K562 (cell line): ENCODE measurements around the gene HNMT. TPM values are rescaled to one million over a fixed set of nuclear protein-coding genes. Genes with fewer than 3 reads are reported as not detected.

Experiments
- ATAC-seq: fragments of 200-7000 bp; cut with Tn5 transposase; 3 replicates; pipeline ENCODE4 v1.9.1; 2020; ENCODE audit warnings: moderate library complexity
- BruUV-seq: library from RNA; stranded (reverse); fragments of 400-500 nt; replicated peaks from 2 replicates; lab custom pipeline; 2021; lab: Mats Ljungman, UMichigan
- CTCF ChIA-PET: fragments of 300-600 bp; formaldehyde crosslinking; extraction: SDS; loops from one replicate; lab custom pipeline; 2021; ENCODE audit warnings: low intra/inter-chr PET ratio; lab: Yijun Ruan, JAX
- POLR2A ChIA-PET: fragments of 300-600, 350-650 bp; sonication (Branson Sonifier 250); formaldehyde crosslinking; extraction: SDS; loops from one replicate; lab custom pipeline; 2021; ENCODE audit warnings: antibody characterized with exemption, inconsistent platforms; lab: Yijun Ruan, JAX
- DNase-seq, 4 experiments: peaks; one replicate each; pipeline versions ENCODE4 v3.0.0 to v3.0.0-alpha.2; 2011 to 2018; ENCODE audit warnings: low spot score in 3 of 4, mixed read lengths in 3 of 4; ENCODE audit errors: extremely low read depth in 1 of 4
- FAIRE-seq: peaks from 2 replicates; lab custom pipeline; 2011; peaks lifted over from hg19 to GRCh38; lab: Jason Lieb, UNC
- H2AFZ ChIP-seq: 2 replicates; pipeline ENCODE4 v1.6.0; 2011; ENCODE audit warnings: low read depth, low read length, control low read depth, inconsistent platforms
- H3K27ac ChIP-seq: fragments of 200-600 bp; 3 replicates; pipeline ENCODE4 v1.8.0; 2011; ENCODE audit warnings: low read depth, mild to moderate bottlenecking, control low read depth, inconsistent platforms, low read length, moderate library complexity, mixed read lengths; ENCODE audit errors: extremely low read depth
- H3K27me3 ChIP-seq, 2 experiments: fragments of 300-600 bp in 1 of 2; 2 replicates in 1 of 2; 3 replicates in 1 of 2; pipeline versions ENCODE4 v1.6.0 to v1.8.0; 2011; ENCODE audit warnings: inconsistent platforms in 2 of 2, low read length in 2 of 2, mild to moderate bottlenecking in 1 of 2, mixed read lengths in 1 of 2, moderate library complexity in 1 of 2; ENCODE audit not compliant: control insufficient read depth in 2 of 2, insufficient read depth in 2 of 2
- H3K36me3 ChIP-seq: fragments of 300-600 bp; 3 replicates; pipeline ENCODE4 v1.8.0; 2011; ENCODE audit warnings: mild to moderate bottlenecking, low read length, inconsistent platforms; ENCODE audit not compliant: control insufficient read depth, insufficient read depth
- H3K4me1 ChIP-seq, 2 experiments: fragments of 200-600 bp in 1 of 2; replicated peaks in 1 of 2; 2 replicates in 1 of 2; 3 replicates in 1 of 2; pipeline versions ENCODE4 v1.5.1 to v1.8.0; 2011; ENCODE audit warnings: inconsistent platforms in 2 of 2, low read length in 2 of 2, mild to moderate bottlenecking in 1 of 2, mixed read lengths in 1 of 2, moderate library complexity in 1 of 2; ENCODE audit not compliant: control insufficient read depth in 2 of 2, insufficient read depth in 2 of 2
- H3K4me2 ChIP-seq: 2 replicates; pipeline ENCODE4 v1.6.1; 2011; ENCODE audit warnings: low read length, control low read depth, inconsistent platforms, mixed read lengths; ENCODE audit not compliant: insufficient read depth
- H3K4me3 ChIP-seq: fragments of 200-600 bp; sonication (generic), shearing (Covaris generic); 2 replicates; pipeline ENCODE4 v1.5.1; 2016; ENCODE audit warnings: control low read depth, inconsistent platforms
- H3K79me2 ChIP-seq: fragments of 200-600 bp; 3 replicates; pipeline ENCODE4 v1.8.0; 2011; ENCODE audit warnings: low read length, inconsistent platforms; ENCODE audit not compliant: control insufficient read depth, insufficient read depth
- H3K9ac ChIP-seq, 2 experiments: 2 replicates each; pipeline versions ENCODE4 v1.6.0 to v1.6.1; 2011; ENCODE audit warnings: low read depth in 2 of 2, low read length in 2 of 2, control low read depth in 1 of 2, inconsistent platforms in 1 of 2, mild to moderate bottlenecking in 1 of 2, mixed read lengths in 1 of 2; ENCODE audit not compliant: insufficient read depth in 1 of 2
- H3K9me1 ChIP-seq: one replicate; pipeline ENCODE4 v1.6.0; 2011; ENCODE audit warnings: inconsistent platforms, mild to moderate bottlenecking, low read length, moderate library complexity; ENCODE audit not compliant: control insufficient read depth, insufficient read depth
- H3K9me3 ChIP-seq: replicated peaks from 2 replicates; pipeline ENCODE4 v1.5.1; 2011; ENCODE audit warnings: low read depth, low read length, inconsistent platforms; ENCODE audit not compliant: control insufficient read depth, insufficient read depth
- H4K20me1 ChIP-seq: replicated peaks from 2 replicates; pipeline ENCODE4 v1.6.1; 2011; ENCODE audit warnings: low read length, inconsistent platforms, mixed read lengths; ENCODE audit not compliant: control insufficient read depth, insufficient read depth
- BRCA1 ChIP-seq, 2 experiments: fragments of 450-650 bp in 1 of 2; sonication (generic) in 1 of 2; formaldehyde crosslinking in 1 of 2; IDR thresholded peaks; 2 replicates each; pipeline versions ENCODE4 v1.5.0 to v1.6.1; 2017 to 2020; ENCODE audit warnings: mild to moderate bottlenecking in 1 of 2, missing genetic modification reagents in 1 of 2
- CREB5 ChIP-seq: fragments of 250-450 bp; sonication (Bioruptor Pico); IDR thresholded peaks from 2 replicates; pipeline ENCODE4 v1.5.0; 2020; ENCODE audit warnings: mild to moderate bottlenecking
- DDX20 ChIP-seq: fragments of 450-650 bp; IDR thresholded peaks from 2 replicates; pipeline ENCODE4 v1.6.1; 2016; ENCODE audit warnings: missing genetic modification characterization, low read depth, mild to moderate bottlenecking, missing compliant biosample characterization, moderate library complexity
- SRSF7 ChIP-seq: fragments of 200-400 bp; formaldehyde crosslinking; optimal IDR thresholded peaks from 2 replicates; pipeline ENCODE3; 2017; ENCODE audit warnings: mild to moderate bottlenecking, low read depth, low read length
- WGBS: fragments of 100-300 bp; shearing (Covaris generic); methylation state at CpG from one replicate; pipeline ENCODE4 v1.1.6; 2016; ENCODE audit warnings: low coverage, mixed read lengths; ENCODE audit not compliant: insufficient coverage; ENCODE audit errors: missing lambda C conversion rate; 5-methylcytosine and 5-hydroxymethylcytosine counted together
- in situ Hi-C: fragments of 300-500 bp; cut with MboI; formaldehyde crosslinking; loops from 4 replicates; pipeline ENCODE4 v1.15.0; 2018; ENCODE audit warnings: inconsistent platforms, mixed read lengths
- intact Hi-C: fragments of 100-400 bp; cut with micrococcal nuclease; formaldehyde crosslinking; loops from 2 replicates; pipeline ENCODE4 v1.14.2; 2022
- polyA plus RNA-seq, 8 experiments: library from polyadenylated mRNA; depleted of rRNA in 4 of 8; stranded (reverse) in 5 of 8; unstranded in 3 of 8; fragments of >200 nt; fragmentation: Nextera tagmentation in 2 of 8; fragmentation: Illumina TruSeq in 1 of 8; extraction: Ambion mirVana in 2 of 8; extraction: Trizol in 1 of 8; gene quantifications; 2 replicates each; pipeline versions ENCODE4 v1.2.1 to v1.2.3, GENCODE V29; 2011 to 2014; ENCODE audit warnings: inconsistent platforms in 1 of 8, missing spikeins in 1 of 8
- total RNA-seq, 7 experiments: library from RNA; depleted of rRNA in 6 of 7; stranded (reverse); fragments of >200 nt in 6 of 7; fragmentation: Illumina TruSeq in 2 of 7; extraction: Trizol in 2 of 7; gene quantifications; 2 replicates each; pipeline versions ENCODE4 v1.2.1 to v1.2.3, GENCODE V29; 2011 to 2021; ENCODE audit warnings: low replicate concordance in 1 of 7

The HNMT gene
- total and polyA plus RNA-seq, 9 of the 15 experiments (the other 6 are each of a cell fraction or from before 2014, with no cell fraction given), result 3.1 to 10.9 (median 5.3) TPM

- no peaks in the 10 kb centered on the region for H3K27me3 ChIP-seq
- in situ Hi-C loops, result no loop called here
- FAIRE-seq (no peak), DNase-seq (no peak), ATAC-seq (no peak)
- POLR2A ChIA-PET, result no interaction called here
- BruUV-seq, result no TSS peak
- H3K4me2 ChIP-seq, result no peak overlapping the region
- CTCF ChIA-PET, result no interaction called here
- H3K9ac ChIP-seq, result no peak overlapping the region
- H3K9me1 ChIP-seq, result no peaks in the 10 kb centered on the region
- TF ChIP-seq CREB5 (CRISPR knock-in tag) (no peak), BRCA1 (IDR thresholded peaks at IDR 0.05) (no peak), BRCA1 (CRISPR knock-in tag; IDR thresholded peaks at IDR 0.05) (no peak), DDX20 (no peak), SRSF7 (no peak)
- no peaks in the 10 kb centered on the region for H3K9me3 ChIP-seq
- WGBS, result 43% methylated on average over 4 of the region's 4 CpGs
- no peak overlapping the region for H2AFZ ChIP-seq
- peaks cover 0 to 14% of the 10 kb centered on the region in 2 experiments; a peak in 3 of 5 replicates for H3K4me1 ChIP-seq
- no peaks in the 10 kb centered on the region for H3K36me3 ChIP-seq
- intact Hi-C loops, result loop anchor here (10.0 kb wide), 1 partner anchor 435 kb away; no protein-coding TSS in a partner anchor
- no peak overlapping the region for H3K4me3 ChIP-seq
- no peak overlapping the region for H3K27ac ChIP-seq
- no peaks in the 10 kb centered on the region for H4K20me1 ChIP-seq
- no peaks in the 10 kb centered on the region for H3K79me2 ChIP-seq
Observed at GRCh38 chr2:137940154-137940553, 24.1 kb upstream of the HNMT start.
